SK-N-SH (cell line): Measurements from ENCODE around the gene MAN1B1. TPM values are rescaled to one million over a fixed set of nuclear protein-coding genes. Genes with fewer than 3 reads are reported as not detected.

Experiments
- CTCF ChIA-PET: fragments of 300-600, 350-600 bp; formaldehyde crosslinking; extraction: SDS; loops from one replicate; lab custom pipeline; 2021; lab: Yijun Ruan, JAX
- POLR2A ChIA-PET: fragments of 350-600 bp; sonication (Branson Sonifier 250); formaldehyde crosslinking; extraction: SDS; loops from one replicate; lab custom pipeline; 2020; ENCODE audit warnings: antibody characterized with exemption, inconsistent platforms; lab: Yijun Ruan, JAX
- DNase-seq: peaks from one replicate; pipeline ENCODE4 v3.0.0; 2012
- H2AFZ ChIP-seq: fragments of 200-600 bp; sonication (generic); 2 replicates; pipeline ENCODE4 v1.8.1; 2016; ENCODE audit warnings: antibody characterized with exemption, mild to moderate bottlenecking, low read depth
- H3F3A ChIP-seq: fragments of 200-600 bp; sonication (generic); replicated peaks from 2 replicates; pipeline ENCODE3; 2016; ENCODE audit warnings: antibody characterized with exemption, mild to moderate bottlenecking; ENCODE audit not compliant: insufficient read depth
- H3K27ac ChIP-seq, 2 experiments: fragments of 200-500 bp in 1 of 2; fragments of 200-600 bp in 1 of 2; sonication (Bioruptor generic) in 1 of 2; sonication (generic), shearing (Covaris generic) in 1 of 2; 2 replicates each; pipeline versions ENCODE4 v1.5.1 to v1.6.1; 2014 to 2016; ENCODE audit warnings: low read depth in 2 of 2, inconsistent platforms in 1 of 2, low read length in 1 of 2, mild to moderate bottlenecking in 1 of 2, mixed read lengths in 1 of 2
- H3K27me3 ChIP-seq: fragments of 200-600 bp; sonication (generic), shearing (Covaris generic); 2 replicates; pipeline ENCODE4 v1.6.1; 2016; ENCODE audit warnings: mixed run types; ENCODE audit not compliant: insufficient read depth
- H3K36me3 ChIP-seq, 2 experiments: fragments of 200-500 bp in 1 of 2; fragments of 200-600 bp in 1 of 2; sonication (Bioruptor generic) in 1 of 2; sonication (generic) in 1 of 2; replicated peaks in 1 of 2; 2 replicates each; pipeline versions ENCODE3 to v1.5.1; 2014 to 2016; ENCODE audit warnings: low read length in 1 of 2, mild to moderate bottlenecking in 1 of 2; ENCODE audit not compliant: insufficient read depth in 2 of 2, control insufficient read depth in 1 of 2
- H3K4me1 ChIP-seq, 2 experiments: fragments of 200-500 bp in 1 of 2; fragments of 200-600 bp in 1 of 2; sonication (Bioruptor generic) in 1 of 2; sonication (generic), shearing (Covaris generic) in 1 of 2; 2 replicates each; pipeline versions ENCODE4 v1.5.1 to v1.6.1; 2014 to 2016; ENCODE audit warnings: low read depth in 1 of 2, low read length in 1 of 2, mixed run types in 1 of 2; ENCODE audit not compliant: insufficient read depth in 2 of 2, control insufficient read depth in 1 of 2
- H3K4me2 ChIP-seq: fragments of 200-600 bp; sonication (generic), shearing (Covaris generic); 2 replicates; pipeline ENCODE4 v1.6.1; 2017; ENCODE audit warnings: mixed run types
- H3K4me3 ChIP-seq, 2 experiments: fragments of 200-500 bp in 1 of 2; fragments of 200-600 bp in 1 of 2; sonication (Bioruptor generic) in 1 of 2; sonication (generic), shearing (Covaris generic) in 1 of 2; 2 replicates each; pipeline versions ENCODE4 v1.5.1 to v1.8.1; 2014 to 2016; ENCODE audit warnings: low read depth in 2 of 2, inconsistent platforms in 1 of 2, low read length in 1 of 2, mild to moderate bottlenecking in 1 of 2, mixed read lengths in 1 of 2, moderate library complexity in 1 of 2
- H3K79me2 ChIP-seq: fragments of 200-600 bp; sonication (generic); 2 replicates; pipeline ENCODE4 v1.8.1; 2017; ENCODE audit warnings: mild to moderate bottlenecking; ENCODE audit not compliant: insufficient read depth
- H3K9ac ChIP-seq: fragments of 200-600 bp; sonication (generic); 2 replicates; pipeline ENCODE4 v1.6.1; 2017; ENCODE audit warnings: mixed run types
- H3K9me2 ChIP-seq: fragments of 200-600 bp; sonication (generic); 2 replicates; pipeline ENCODE4 v1.6.1; 2017; ENCODE audit warnings: mixed run types
- H3K9me3 ChIP-seq: fragments of 200-600 bp; sonication (generic); 2 replicates; pipeline ENCODE4 v1.6.1; 2017; ENCODE audit warnings: mixed run types, mild to moderate bottlenecking, moderate library complexity
- H4K20me1 ChIP-seq: fragments of 200-600 bp; sonication (generic); 2 replicates; pipeline ENCODE4 v1.6.1; 2017; ENCODE audit warnings: mild to moderate bottlenecking, mixed run types; ENCODE audit not compliant: insufficient read depth
- EP300 ChIP-seq, 2 experiments: IDR thresholded peaks; 2 replicates each; pipeline versions ENCODE4 v1.4.0 to v1.6.1; 2012; ENCODE audit warnings: borderline replicate concordance in 1 of 2, low read depth in 1 of 2, low read length in 1 of 2
- MXI1 ChIP-seq: IDR thresholded peaks from 2 replicates; pipeline ENCODE4 v1.6.1; 2012; ENCODE audit warnings: mild to moderate bottlenecking, low read depth, low read length, improper control_type of control experiment
- PBX3 ChIP-seq: IDR thresholded peaks from 2 replicates; pipeline ENCODE4; 2012
- RXRA ChIP-seq: IDR thresholded peaks from 2 replicates; pipeline ENCODE4 v1.4.0; 2012; ENCODE audit warnings: low read depth, mild to moderate bottlenecking, borderline replicate concordance
- SIN3A ChIP-seq: IDR thresholded peaks from 2 replicates; pipeline ENCODE4 v1.6.1; 2012; ENCODE audit warnings: low read depth, mild to moderate bottlenecking, low read length, moderate library complexity, borderline replicate concordance
- YY1 ChIP-seq: IDR thresholded peaks from 2 replicates; pipeline ENCODE4 v1.4.0; 2012; ENCODE audit warnings: low read depth, mild to moderate bottlenecking
- WGBS: methylation state at CpG from one replicate; pipeline ENCODE4 v1.1.6; 2017; ENCODE audit warnings: low lambda C conversion rate; 5-methylcytosine and 5-hydroxymethylcytosine counted together
- polyA plus RNA-seq, 3 experiments: library from polyadenylated mRNA; depleted of rRNA; stranded (reverse); fragments of >200 nt; gene quantifications; 2 replicates each; pipeline ENCODE4 v1.2.3, GENCODE V29; 2012

MAN1B1 gene
- polyA plus RNA-seq, 1 of the 3 experiments (the other 2 are of a cell fraction), result 57.8 TPM

GRCh38 chr9:137128158-137128861, 41.5 kb downstream of the MAN1B1 start:
- no peaks in the 10 kb centered on the region for H3K9me2 ChIP-seq
- H4K20me1 ChIP-seq, result no peaks in the 10 kb centered on the region
- H3K4me3 ChIP-seq, result peak overlapping the region; percentile 77 to 89
- 66% methylated on average over 17 of the region's 19 CpGs for WGBS
- TF ChIP-seq MXI1 (no peak), PBX3 (no peak), RXRA (no peak), EP300 (IDR thresholded peaks at IDR 0.05; ENCODE audit: borderline replicate concordance in 1 of 2, low read depth in 1 of 2, low read length in 1 of 2) (no peak), SIN3A (no peak)
- TF ChIP-seq, all 33 proteins: peak for 0
- Histone ChIP-seq H3K36me3 (no peaks in the 10 kb centered on the region), H3K9ac (peak overlapping the region; percentile 82), H3K27ac (peak overlapping the region in 1 of 2 experiments; percentile 87; a peak in 2 of 4 replicates), H3K4me2 (peak overlapping the region; percentile 89), H3F3A (peaks cover 7% of the 10 kb centered on the region), H3K9me3 (no peaks in the 10 kb centered on the region), H3K4me1 (peaks cover 3 to 18% of the 10 kb centered on the region in 2 experiments; a peak in 3 of 4 replicates), H3K27me3 (no peaks in the 10 kb centered on the region), H2AFZ (no peak overlapping the region), H3K79me2 (peaks cover 55% of the 10 kb centered on the region)
- ChIA-PET POLR2A (interaction anchor here (2.6 kb wide), 1 partner anchor 10 kb away, joined by 32 read pairs; the partner anchor contains the start of gene GRIN1), CTCF (interaction anchor here (1.1 to 2.7 kb wide), 4 partner anchors 11 to 108 kb away, joined by 3 to 14 read pairs (median 8); partner anchors contain the start of genes GRIN1 and NPDC1)
- no peak for DNase-seq

GRCh38 chr9:137128862-137129455, 42.2 kb downstream of the MAN1B1 start:
- H3F3A ChIP-seq, result peaks cover 3% of the 10 kb centered on the region
- no peak for TF ChIP-seq YY1
- H3K79me2 ChIP-seq, result peaks cover 50% of the 10 kb centered on the region
- WGBS, result 32% methylated on average over 16 of the region's 37 CpGs
- peak overlapping the region; percentile 82 for H3K9ac ChIP-seq
- H4K20me1 ChIP-seq, result no peaks in the 10 kb centered on the region
- no peaks in the 10 kb centered on the region for H3K9me2 ChIP-seq
- POLR2A ChIA-PET, result interaction anchor here (0.9 to 2.6 kb wide), 13 partner anchors 10 to 126 kb away, joined by 3 to 32 read pairs (median 8); partner anchors contain the start of genes GRIN1, MAN1B1, NELFB and RNF208
- no peaks in the 10 kb centered on the region for H3K9me3 ChIP-seq
- peak overlapping the region; percentile 56 to 87; a peak in 3 of 4 replicates for H3K27ac ChIP-seq
- peak; percentile 50 for DNase-seq
- H3K4me1 ChIP-seq, result peaks cover 3 to 18% of the 10 kb centered on the region in 2 experiments; a peak in 3 of 4 replicates
- peak overlapping the region; percentile 77 to 89 for H3K4me3 ChIP-seq
- CTCF ChIA-PET, result interaction anchor here (0.9 to 2.7 kb wide), 11 partner anchors 10 to 107 kb away, joined by 3 to 14 read pairs (median 4); partner anchors contain the start of genes GRIN1 and NPDC1
- H3K4me2 ChIP-seq, result peak overlapping the region; percentile 89
- no peaks in the 10 kb centered on the region for H3K36me3 ChIP-seq
- peak overlapping the region; percentile 56; the same call in 1 of the 2 replicates for H2AFZ ChIP-seq
- H3K27me3 ChIP-seq, result no peaks in the 10 kb centered on the region
